GM23338 (cell line): ENCODE data around the gene PARP12. TPM values are rescaled to one million over a fixed set of nuclear protein-coding genes. Genes with fewer than 3 reads are reported as not detected.

Source experiments
- ATAC-seq: fragments of 200-7000 bp; cut with Tn5 transposase; 3 replicates; pipeline ENCODE4 v1.9.1; 2020
- DNase-seq: peaks from one replicate; pipeline ENCODE4 v3.0.0-alpha.2; 2015; ENCODE audit warnings: low spot score
- H2AFZ ChIP-seq: fragments of 200-600 bp; sonication (generic); 2 replicates; pipeline ENCODE4 v1.8.0; 2016; ENCODE audit warnings: antibody characterized with exemption, mild to moderate bottlenecking, moderate library complexity
- H3F3A ChIP-seq: fragments of 200-600 bp; sonication (generic); replicated peaks from 2 replicates; pipeline ENCODE4 v1.8.0; 2017; ENCODE audit warnings: antibody characterized with exemption, mixed run types, low read depth
- H3K27ac ChIP-seq: fragments of 200-600 bp; sonication (generic); 2 replicates; pipeline ENCODE4 v1.6.1; 2016; ENCODE audit warnings: low read depth
- H3K27me3 ChIP-seq: fragments of 200-600 bp; sonication (generic); 2 replicates; pipeline ENCODE4 v1.8.0; 2016; ENCODE audit warnings: mild to moderate bottlenecking, mixed run types, moderate library complexity; ENCODE audit not compliant: insufficient read depth
- H3K36me3 ChIP-seq: fragments of 200-600 bp; sonication (generic); 2 replicates; pipeline ENCODE4 v1.8.0; 2016; ENCODE audit warnings: mild to moderate bottlenecking; ENCODE audit not compliant: insufficient read depth
- H3K4me1 ChIP-seq: fragments of 200-600 bp; sonication (generic); 2 replicates; pipeline ENCODE4 v1.8.0; 2016; ENCODE audit warnings: mild to moderate bottlenecking, moderate library complexity; ENCODE audit not compliant: insufficient read depth
- H3K4me2 ChIP-seq: fragments of 200-600 bp; sonication (generic); 2 replicates; pipeline ENCODE4 v1.7.1; 2017; ENCODE audit warnings: mixed run types
- H3K4me3 ChIP-seq: fragments of 200-600 bp; sonication (generic); 2 replicates; pipeline ENCODE4 v1.6.1; 2016; ENCODE audit warnings: mixed run types
- H3K79me2 ChIP-seq: fragments of 200-600 bp; sonication (generic); replicated peaks from 2 replicates; pipeline ENCODE4 v1.8.0; 2017; ENCODE audit warnings: mild to moderate bottlenecking; ENCODE audit not compliant: insufficient read depth
- H3K9me2 ChIP-seq: fragments of 200-600 bp; sonication (generic); 2 replicates; pipeline ENCODE4 v1.8.0; 2017; ENCODE audit not compliant: insufficient read depth
- H4K20me1 ChIP-seq: fragments of 200-600 bp; sonication (generic); replicated peaks from 2 replicates; pipeline ENCODE4 v1.8.0; 2017; ENCODE audit warnings: mild to moderate bottlenecking; ENCODE audit not compliant: insufficient read depth
- H3K27ac Mint-ChIP-seq: 2 replicates; pipeline ENCODE4 v1.8.0; 2020; ENCODE audit warnings: inconsistent platforms, mild to moderate bottlenecking, moderate library complexity, mixed read lengths
- H3K27me3 Mint-ChIP-seq: 3 replicates; pipeline ENCODE4 v1.8.0; 2022; ENCODE audit warnings: low read depth, mild to moderate bottlenecking, moderate library complexity, mixed read lengths, inconsistent platforms; ENCODE audit not compliant: insufficient read depth, poor library complexity
- H3K36me3 Mint-ChIP-seq: 3 replicates; pipeline ENCODE4 v1.8.0; 2021; ENCODE audit warnings: low read depth, mild to moderate bottlenecking, inconsistent platforms, moderate library complexity, mixed read lengths
- H3K4me1 Mint-ChIP-seq: 3 replicates; pipeline ENCODE4 v1.8.0; 2020; ENCODE audit warnings: mild to moderate bottlenecking, inconsistent platforms, mixed read lengths
- H3K4me3 Mint-ChIP-seq: 3 replicates; pipeline ENCODE4 v1.8.0; 2021; ENCODE audit warnings: moderate library complexity, mild to moderate bottlenecking, inconsistent platforms, mixed read lengths
- H3K9me3 Mint-ChIP-seq: 3 replicates; pipeline ENCODE4 v1.8.0; 2020; ENCODE audit warnings: moderate library complexity, mild to moderate bottlenecking, inconsistent platforms, mixed read lengths
- CREB1 ChIP-seq: fragments of 250-450 bp; sonication (Bioruptor Pico); IDR thresholded peaks from 2 replicates; pipeline ENCODE4 v1.5.0; 2020; ENCODE audit warnings: low read depth, mild to moderate bottlenecking, moderate library complexity
- EZH2phosphoT487 ChIP-seq: fragments of 200-600 bp; sonication (generic); IDR thresholded peaks from one replicate; pipeline ENCODE4 v1.8.1; 2018; ENCODE audit warnings: antibody characterized with exemption; ENCODE audit not compliant: unreplicated experiment
- POLR2AphosphoS5 ChIP-seq: IDR thresholded peaks from 2 replicates; pipeline ENCODE4 v1.6.1; 2016; ENCODE audit warnings: antibody characterized with exemption, low read depth
- STAT1 ChIP-seq: IDR thresholded peaks from one replicate; pipeline ENCODE4 v1.6.1; 2016; ENCODE audit warnings: antibody characterized with exemption; ENCODE audit not compliant: unreplicated experiment
- ZNF114 ChIP-seq: fragments of 250-450 bp; sonication (Bioruptor Pico); IDR thresholded peaks from 2 replicates; pipeline ENCODE4 v1.5.0; 2020; ENCODE audit warnings: mild to moderate bottlenecking, moderate library complexity
- ZNF462 ChIP-seq: fragments of 250-450 bp; sonication (Bioruptor Pico); IDR thresholded peaks from 2 replicates; pipeline ENCODE4 v1.5.0; 2020; ENCODE audit warnings: mild to moderate bottlenecking, moderate library complexity
- polyA plus RNA-seq: library from polyadenylated mRNA; unstranded; fragments of >200 nt; fragmentation: Nextera tagmentation; extraction: Ambion mirVana; gene quantifications from 2 replicates; pipeline ENCODE4 v1.2.1, GENCODE V29; 2016
- total RNA-seq: library from RNA; depleted of rRNA; stranded (reverse); fragments of >200 nt; shearing (Covaris generic); gene quantifications from 2 replicates; pipeline ENCODE4 v1.2.3, GENCODE V29; 2014

Gene PARP12
- total and polyA plus RNA-seq, 2 experiments from 2014 or later = 2.7 to 10.3 TPM

GRCh38 chr7:140060243-140060630 is 2.5 kb downstream of the PARP12 start:
- Histone ChIP-seq H4K20me1 (0 out of 2 replicates have a peak, but pooled peaks cover 6% of the 10 kb centered on the region), H3K36me3 (no peaks in the 10 kb centered on the region), H3K9me2 (no peaks in the 10 kb centered on the region; the same call in 1 of the 2 replicates), H3K27me3 (peaks cover 39% of the 10 kb centered on the region), H3F3A (no peaks in the 10 kb centered on the region), H3K4me3 (no peak overlapping the region), H3K27ac (no peak overlapping the region), H3K4me1 (no peaks in the 10 kb centered on the region), H3K79me2 (no peaks in the 10 kb centered on the region), H2AFZ (no peak overlapping the region), H3K4me2 (no peak overlapping the region)
- H3K4me1 Mint-ChIP-seq = peaks cover 2% of the 10 kb centered on the region; the same call in 1 of the 3 replicates
- ATAC-seq (no peak), DNase-seq (no peak)
- no peak overlapping the region for H3K27ac Mint-ChIP-seq
- TF ChIP-seq CREB1 = no peak
- no peak for TF ChIP-seq ZNF114
- TF ChIP-seq ZNF462 (CRISPR knock-in tag) = no peak
- TF ChIP-seq EZH2phosphoT487 = no peak
- no peak for TF ChIP-seq STAT1
- TF ChIP-seq POLR2AphosphoS5 = no peak
- peaks cover 29% of the 10 kb centered on the region for H3K27me3 Mint-ChIP-seq
- H3K4me3 Mint-ChIP-seq = no peak overlapping the region
- no peaks in the 10 kb centered on the region for H3K9me3 Mint-ChIP-seq
- H3K36me3 Mint-ChIP-seq = no peaks in the 10 kb centered on the region
